GM23248 (cell line): ENCODE data around the gene FARS2. TPM values are rescaled to one million over a fixed set of nuclear protein-coding genes. Genes with fewer than 3 reads are reported as not detected.

Source experiments
- DNase-seq: peaks from one replicate; pipeline ENCODE4 v3.0.0-alpha.2; 2015
- H2AFZ ChIP-seq: fragments of 200-600 bp; sonication (generic); 2 replicates; pipeline ENCODE4 v1.6.1; 2016; ENCODE audit warnings: antibody characterized with exemption
- H3F3A ChIP-seq: fragments of 200-600 bp; sonication (generic); 2 replicates; pipeline ENCODE4 v1.6.1; 2016; ENCODE audit warnings: mild to moderate bottlenecking, antibody characterized with exemption, mixed run types; ENCODE audit not compliant: insufficient read depth
- H3K27ac ChIP-seq: fragments of 200-600 bp; sonication (generic); 2 replicates; pipeline ENCODE4 v1.5.1; 2016; ENCODE audit warnings: mild to moderate bottlenecking
- H3K27me3 ChIP-seq: fragments of 200-600 bp; sonication (generic); replicated peaks from 2 replicates; pipeline ENCODE4 v1.6.1; 2016; ENCODE audit warnings: mild to moderate bottlenecking; ENCODE audit not compliant: insufficient read depth
- H3K36me3 ChIP-seq: fragments of 200-600 bp; sonication (generic); 2 replicates; pipeline ENCODE4 v1.6.1; 2016; ENCODE audit warnings: low read depth, mild to moderate bottlenecking
- H3K4me1 ChIP-seq: fragments of 200-600 bp; sonication (generic); 2 replicates; pipeline ENCODE4 v1.6.1; 2016; ENCODE audit warnings: mild to moderate bottlenecking; ENCODE audit not compliant: insufficient read depth
- H3K4me2 ChIP-seq: fragments of 200-600 bp; sonication (generic); one replicate; pipeline ENCODE4 v1.6.1; 2016; ENCODE audit warnings: mild to moderate bottlenecking; ENCODE audit not compliant: unreplicated experiment
- H3K4me3 ChIP-seq: fragments of 200-600 bp; sonication (generic); 2 replicates; pipeline ENCODE4 v1.5.1; 2016; ENCODE audit warnings: mild to moderate bottlenecking
- H3K79me2 ChIP-seq: fragments of 200-600 bp; sonication (generic); 2 replicates; pipeline ENCODE4 v1.6.1; 2016; ENCODE audit warnings: mild to moderate bottlenecking; ENCODE audit not compliant: insufficient read depth
- H3K9ac ChIP-seq: fragments of 200-600 bp; sonication (generic); 2 replicates; pipeline ENCODE4 v1.6.1; 2016; ENCODE audit warnings: mild to moderate bottlenecking
- H3K9me2 ChIP-seq: fragments of 200-600 bp; sonication (generic); 2 replicates; pipeline ENCODE4 v1.6.1; 2016; ENCODE audit warnings: mixed run types, mild to moderate bottlenecking, moderate library complexity; ENCODE audit not compliant: insufficient read depth
- H3K9me3 ChIP-seq: fragments of 200-600 bp; sonication (generic); one replicate; pipeline ENCODE4 v1.6.1; 2017; ENCODE audit warnings: low read depth
- H4K20me1 ChIP-seq: fragments of 200-600 bp; sonication (generic); 2 replicates; pipeline ENCODE4 v1.6.0; 2016; ENCODE audit not compliant: insufficient read depth
- EZH2 ChIP-seq: fragments of 200-600 bp; sonication (generic); IDR thresholded peaks from 2 replicates; pipeline ENCODE4 v1.6.1; 2018; ENCODE audit warnings: antibody characterized with exemption, mild to moderate bottlenecking; ENCODE audit not compliant: insufficient read depth, poor library complexity, severe bottlenecking
- EZH2phosphoT487 ChIP-seq: fragments of 200-600 bp; sonication (generic); IDR thresholded peaks from 2 replicates; pipeline ENCODE4 v1.6.1; 2018; ENCODE audit warnings: antibody characterized with exemption, moderate library complexity, mild to moderate bottlenecking, low read depth; ENCODE audit not compliant: insufficient read depth
- WGBS, 2 experiments: methylation state at CpG; one replicate each; pipeline ENCODE4 v1.1.6; 2015 to 2017; ENCODE audit warnings: low lambda C conversion rate in 2 of 2, low coverage in 1 of 2; ENCODE audit errors: missing lambda C conversion rate in 2 of 2; 5-methylcytosine and 5-hydroxymethylcytosine counted together
- in situ Hi-C: fragments of 300-500 bp; cut with MboI; formaldehyde crosslinking; loops from 2 replicates; pipeline ENCODE4 v1.15.0; 2020
- polyA plus RNA-seq: library from polyadenylated mRNA; unstranded; fragments of >200 nt; fragmentation: Nextera tagmentation; extraction: Ambion mirVana; gene quantifications from 2 replicates; pipeline ENCODE4 v1.2.1, GENCODE V29; 2016
- total RNA-seq: library from RNA; depleted of rRNA; stranded (reverse); fragments of >200 nt; shearing (Covaris generic); gene quantifications from 2 replicates; pipeline ENCODE4 v1.2.3, GENCODE V29; 2014

FARS2 gene
- total and polyA plus RNA-seq, 2 experiments from 2014 or later: 15.1 to 16.5 TPM

DNA sequence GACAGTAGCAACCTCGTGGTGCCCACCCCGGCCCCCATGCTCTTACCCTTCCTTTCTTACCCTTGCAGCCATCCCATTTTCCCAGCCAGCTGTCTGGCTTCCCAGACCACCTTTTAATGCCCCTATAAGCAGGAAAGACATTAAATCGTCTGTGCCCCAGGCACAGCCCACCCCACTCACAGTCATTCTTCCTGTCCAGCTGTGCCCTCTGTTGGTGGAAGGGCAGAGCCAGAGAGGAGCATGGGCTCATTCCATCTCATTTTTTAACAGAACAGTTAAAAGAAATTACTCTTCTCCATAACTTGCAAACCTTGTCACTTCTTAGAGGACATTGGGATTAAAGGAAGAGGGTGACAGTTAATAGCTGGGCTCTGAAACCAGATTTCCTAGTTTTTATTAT, 504.9 kb downstream of the FARS2 start:
- H3K9ac ChIP-seq: no peak overlapping the region
- no peak overlapping the region for H2AFZ ChIP-seq
- no peaks in the 10 kb centered on the region for H4K20me1 ChIP-seq
- H3K4me1 ChIP-seq: peaks cover 12% of the 10 kb centered on the region
- no peak overlapping the region for H3K4me3 ChIP-seq
- no peaks in the 10 kb centered on the region for H3F3A ChIP-seq
- H3K4me2 ChIP-seq: no peak overlapping the region
- H3K27ac ChIP-seq: no peak overlapping the region
- WGBS, 2 experiments: 79 to 82% methylated on average over 3 of the region's 3 CpGs
- no peaks in the 10 kb centered on the region for H3K9me2 ChIP-seq
- TF ChIP-seq EZH2: no peak
- no peak for TF ChIP-seq EZH2phosphoT487
- H3K36me3 ChIP-seq: 0 out of 2 replicates have a peak, but pooled peaks cover 2% of the 10 kb centered on the region
- peak; percentile 18 for DNase-seq
- H3K79me2 ChIP-seq: no peaks in the 10 kb centered on the region
- no peaks in the 10 kb centered on the region for H3K9me3 ChIP-seq
- no peaks in the 10 kb centered on the region for H3K27me3 ChIP-seq
- in situ Hi-C loops: no loop called here

DNA sequence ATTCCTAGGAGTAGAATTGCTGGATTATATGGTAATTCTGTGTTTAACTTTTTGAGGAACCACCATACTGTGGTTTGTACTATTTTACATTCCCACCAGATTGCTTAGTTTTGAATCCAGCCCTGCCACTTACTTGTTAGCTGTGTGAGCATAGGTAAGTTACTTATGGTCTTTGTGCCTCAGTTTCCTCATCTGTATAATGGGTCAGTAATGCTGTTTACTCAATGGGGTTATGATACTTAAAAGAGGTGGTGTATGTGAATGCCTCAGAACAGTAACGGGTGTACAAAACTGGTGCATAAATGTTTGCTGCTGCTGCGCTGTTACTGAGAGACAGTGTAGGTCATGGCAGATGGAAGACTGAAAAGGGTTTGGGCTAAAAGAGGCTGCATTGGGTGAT, 506.2 kb downstream of the FARS2 start:
- Histone ChIP-seq H2AFZ (no peak overlapping the region), H3F3A (no peaks in the 10 kb centered on the region), H3K27ac (no peak overlapping the region), H3K9me3 (no peaks in the 10 kb centered on the region), H3K4me2 (no peak overlapping the region), H3K36me3 (0 out of 2 replicates have a peak, but pooled peaks cover 2% of the 10 kb centered on the region), H3K4me3 (no peak overlapping the region), H3K9me2 (no peaks in the 10 kb centered on the region), H3K9ac (no peak overlapping the region), H4K20me1 (no peaks in the 10 kb centered on the region), H3K79me2 (no peaks in the 10 kb centered on the region), H3K4me1 (peaks cover 12% of the 10 kb centered on the region), H3K27me3 (no peaks in the 10 kb centered on the region)
- no peak for DNase-seq
- WGBS, 2 experiments: 97 to 100% methylated on average over 2 of the region's 2 CpGs
- no peak for TF ChIP-seq EZH2
- TF ChIP-seq EZH2phosphoT487: no peak
- in situ Hi-C loops: no loop called here

DNA sequence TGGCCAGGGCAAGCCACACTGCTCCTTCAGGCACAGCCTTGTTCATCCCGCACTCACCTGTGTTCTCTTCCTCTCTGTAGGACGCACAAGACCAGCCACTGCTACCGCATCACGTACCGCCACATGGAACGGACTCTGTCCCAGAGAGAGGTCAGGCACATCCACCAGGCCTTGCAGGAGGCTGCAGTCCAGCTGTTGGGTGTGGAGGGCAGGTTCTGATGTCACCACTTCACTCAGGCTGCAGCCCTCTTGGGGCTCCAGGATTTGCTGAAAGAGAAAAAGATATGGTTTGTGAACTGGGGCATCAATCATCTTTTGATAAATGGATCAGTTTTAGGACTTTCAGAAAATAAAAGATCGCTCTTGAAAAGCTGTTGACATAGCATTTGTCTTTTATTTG, 509.9 kb downstream of the FARS2 start:
- in situ Hi-C loops: no loop called here
- Histone ChIP-seq H3K9me3 (no peaks in the 10 kb centered on the region), H4K20me1 (no peaks in the 10 kb centered on the region), H3K9ac (no peak overlapping the region), H3K4me1 (no peaks in the 10 kb centered on the region), H3K27ac (no peak overlapping the region), H3F3A (no peaks in the 10 kb centered on the region), H3K4me2 (no peak overlapping the region), H2AFZ (no peak overlapping the region), H3K4me3 (no peak overlapping the region), H3K9me2 (no peaks in the 10 kb centered on the region), H3K79me2 (no peaks in the 10 kb centered on the region), H3K36me3 (0 out of 2 replicates have a peak, but pooled peaks cover 2% of the 10 kb centered on the region), H3K27me3 (no peaks in the 10 kb centered on the region)
- no peak for TF ChIP-seq EZH2
- no peak for TF ChIP-seq EZH2phosphoT487
- WGBS, 2 experiments: 95 to 97% methylated on average over 7 of the region's 7 CpGs
- no peak for DNase-seq

DNA sequence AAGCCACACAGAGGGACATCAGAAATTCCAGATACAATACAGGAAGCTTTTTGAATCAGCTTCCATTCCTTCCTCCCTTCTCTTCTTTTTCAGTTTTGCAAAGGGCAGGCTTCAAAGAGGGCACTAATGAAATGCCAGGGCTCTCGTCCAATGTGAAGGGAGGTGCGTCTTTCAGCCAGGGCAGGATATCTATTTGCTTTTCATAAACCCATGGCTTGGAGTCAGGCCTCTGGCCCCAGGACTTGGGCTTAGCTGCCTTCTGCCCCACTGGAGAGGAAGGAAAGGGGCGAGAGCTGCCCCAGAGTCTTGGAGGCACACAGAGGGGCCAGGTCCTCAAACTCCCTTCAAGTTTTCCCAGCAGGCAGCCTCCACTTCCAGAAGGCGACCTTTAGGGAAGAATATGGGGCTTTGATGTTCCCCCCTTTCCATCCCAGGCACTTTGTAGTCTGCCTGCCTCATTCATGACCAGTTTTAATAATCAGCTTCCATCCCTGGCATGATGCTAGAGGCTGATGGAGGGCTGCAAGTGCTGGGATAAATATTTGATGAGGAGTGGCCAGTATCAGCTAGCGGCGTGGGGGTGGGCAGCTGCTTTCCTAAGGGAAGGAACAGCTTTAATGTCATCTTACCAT, 510.6 kb downstream of the FARS2 start:
- 97 to 99% methylated on average over 6 of the region's 6 CpGs for WGBS, 2 experiments
- no peak overlapping the region for H3K9ac ChIP-seq
- H3K9me3 ChIP-seq: no peaks in the 10 kb centered on the region
- no peak overlapping the region for H3K4me3 ChIP-seq
- H3F3A ChIP-seq: no peaks in the 10 kb centered on the region
- no peaks in the 10 kb centered on the region for H3K9me2 ChIP-seq
- no peaks in the 10 kb centered on the region for H3K79me2 ChIP-seq
- DNase-seq: no peak
- H3K4me1 ChIP-seq: no peaks in the 10 kb centered on the region
- 0 out of 2 replicates have a peak, but pooled peaks cover 2% of the 10 kb centered on the region for H3K36me3 ChIP-seq
- H3K27ac ChIP-seq: no peak overlapping the region
- no peaks in the 10 kb centered on the region for H3K27me3 ChIP-seq
- H4K20me1 ChIP-seq: no peaks in the 10 kb centered on the region
- H2AFZ ChIP-seq: no peak overlapping the region
- in situ Hi-C loops: no loop called here
- no peak overlapping the region for H3K4me2 ChIP-seq
- TF ChIP-seq EZH2phosphoT487 (no peak), EZH2 (no peak)
